ENCODE data around the gene PLA2G3. TPM values are rescaled to one million over a fixed set of nuclear protein-coding genes. Genes with fewer than 3 reads are reported as not detected.

PLA2G3 gene
- total and polyA plus RNA-seq, 2 experiments from 2014 or later = not detected

DNA sequence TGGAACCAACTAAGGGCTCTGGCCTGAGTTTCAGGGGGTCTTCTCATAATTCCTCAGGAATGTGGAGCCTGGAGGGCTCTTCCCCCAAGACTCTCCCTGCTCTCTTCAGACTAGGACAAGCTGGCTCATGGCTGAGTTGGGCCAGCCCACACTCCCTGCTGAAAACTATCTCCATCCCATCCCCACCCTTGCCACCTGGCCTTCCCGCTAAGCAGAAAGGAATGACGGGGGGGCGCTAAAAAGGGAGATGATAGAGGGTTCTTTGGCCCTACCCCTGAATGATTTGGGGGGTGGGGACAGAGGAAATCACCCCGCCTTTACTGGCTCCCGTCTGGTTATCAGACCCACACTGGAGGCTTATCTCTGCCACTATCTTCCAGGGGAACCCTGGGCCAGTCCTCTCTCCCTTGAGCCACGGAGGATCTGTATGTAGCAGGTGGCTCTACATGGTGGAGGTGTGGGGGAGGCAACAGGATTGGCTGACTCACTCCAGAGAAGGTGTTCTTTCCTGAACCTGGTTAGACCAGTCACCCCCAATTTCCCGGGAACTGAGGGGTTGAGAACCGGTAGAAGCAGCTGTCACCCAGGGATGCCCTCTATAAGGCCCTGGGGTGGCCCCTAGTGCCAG is 53.5 kb downstream of the PLA2G3 start:
- Histone ChIP-seq H3K9ac (peak overlapping the region; percentile 85), H4K20me1 (ENCODE audit: insufficient read depth) (no peaks in the 10 kb centered on the region), H3K4me1 (ENCODE audit: insufficient read depth) (peaks cover 28% of the 10 kb centered on the region), H3F3A (ENCODE audit: insufficient read depth) (no peaks in the 10 kb centered on the region), H3K4me2 (ENCODE audit: unreplicated experiment) (no peak overlapping the region), H3K79me2 (ENCODE audit: insufficient read depth) (peaks cover 79% of the 10 kb centered on the region), H2AFZ (no peak overlapping the region), H3K36me3 (ENCODE audit: low read depth) (peaks cover 12% of the 10 kb centered on the region; the same call in 1 of the 2 replicates), H3K4me3 (no peak overlapping the region), H3K27me3 (replicated peaks; ENCODE audit: insufficient read depth) (no peaks in the 10 kb centered on the region), H3K27ac (no peak overlapping the region), H3K9me3 (ENCODE audit: low read depth) (no peaks in the 10 kb centered on the region), H3K9me2 (ENCODE audit: insufficient read depth) (no peaks in the 10 kb centered on the region)
- no peak for DNase-seq
- 88% methylated on average over 8 of the region's 8 CpGs for WGBS, 2 experiments (ENCODE audit: low coverage in 1 of 2, low lambda C conversion rate in 2 of 2, missing lambda C conversion rate in 2 of 2)
- TF ChIP-seq EZH2phosphoT487 (IDR thresholded peaks at IDR 0.05; ENCODE audit: insufficient read depth, low read depth) (no peak), EZH2 (IDR thresholded peaks at IDR 0.05; ENCODE audit: insufficient read depth, poor library complexity, severe bottlenecking) (no peak)
- in situ Hi-C loops (cut with MboI) = loop anchor here (10.0 kb wide), 1 partner anchor 132 kb away; no protein-coding TSS in a partner anchor

DNA sequence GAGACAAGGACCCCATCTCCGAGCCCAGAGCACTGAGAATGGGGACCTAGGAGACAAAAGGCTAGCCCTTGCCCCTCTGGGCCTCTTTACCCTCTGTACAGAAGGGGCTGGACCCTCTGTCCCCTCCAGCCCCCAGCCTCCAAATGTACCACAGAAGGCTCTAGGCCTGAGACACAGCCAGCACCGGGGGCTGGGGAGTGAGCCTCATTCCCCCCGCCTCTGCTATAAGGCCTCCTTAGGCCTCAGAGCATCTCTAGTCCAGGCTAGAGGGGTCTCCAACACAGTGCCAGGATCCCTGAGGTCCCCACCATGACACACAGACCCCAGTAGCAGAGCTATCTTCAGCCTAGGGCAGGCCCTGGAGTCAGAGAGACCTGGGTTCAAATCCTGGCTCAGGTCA is 54.4 kb downstream of the PLA2G3 start:
- peaks cover 83% of the 10 kb centered on the region for H3K79me2 ChIP-seq (ENCODE audit: insufficient read depth)

DNA sequence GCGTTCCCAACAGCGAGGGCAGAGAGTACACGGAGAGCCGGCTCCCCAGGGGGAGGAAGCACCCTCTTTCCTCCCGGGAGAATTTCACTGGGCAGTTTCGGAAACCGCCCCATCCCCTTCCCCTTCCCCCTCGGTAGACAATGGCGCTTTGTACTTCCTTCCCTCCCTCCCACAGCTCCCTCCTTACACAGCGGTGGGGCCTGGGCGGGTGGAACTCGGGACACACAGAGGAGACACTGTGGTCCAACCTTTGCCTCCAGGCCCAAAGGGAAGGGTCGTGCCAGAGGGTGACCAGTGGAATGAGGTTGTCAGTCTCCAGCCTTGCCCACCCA is 54.8 kb downstream of the PLA2G3 start:
- Histone ChIP-seq H3K4me1 (ENCODE audit: insufficient read depth) (peaks cover 28% of the 10 kb centered on the region), H2AFZ (peak overlapping the region; percentile 63), H3K9me2 (ENCODE audit: insufficient read depth) (no peaks in the 10 kb centered on the region), H4K20me1 (ENCODE audit: insufficient read depth) (no peaks in the 10 kb centered on the region), H3K4me3 (peak overlapping the region; percentile 93), H3K27me3 (replicated peaks; ENCODE audit: insufficient read depth) (no peaks in the 10 kb centered on the region), H3F3A (ENCODE audit: insufficient read depth) (no peaks in the 10 kb centered on the region), H3K27ac (peak overlapping the region; percentile 84), H3K79me2 (ENCODE audit: insufficient read depth) (peaks cover 83% of the 10 kb centered on the region), H3K9me3 (ENCODE audit: low read depth) (no peaks in the 10 kb centered on the region), H3K36me3 (ENCODE audit: low read depth) (0 out of 2 replicates have a peak, but pooled peaks cover 4% of the 10 kb centered on the region), H3K9ac (peak overlapping the region; percentile 85), H3K4me2 (ENCODE audit: unreplicated experiment) (peak overlapping the region; percentile 72)
- in situ Hi-C loops (cut with MboI) = loop anchor here (10.0 kb wide), 1 partner anchor 131 kb away; no protein-coding TSS in a partner anchor
- peak; percentile 47 for DNase-seq
- TF ChIP-seq EZH2phosphoT487 (IDR thresholded peaks at IDR 0.05; ENCODE audit: insufficient read depth, low read depth) = no peak
- no peak for TF ChIP-seq EZH2 (IDR thresholded peaks at IDR 0.05; ENCODE audit: insufficient read depth, poor library complexity, severe bottlenecking)
- 5 to 8% methylated on average over 10 to 13 of the region's 13 CpGs for WGBS, 2 experiments (ENCODE audit: low coverage in 1 of 2, low lambda C conversion rate in 2 of 2, missing lambda C conversion rate in 2 of 2)

More for the DNA sequence above, 54.4 kb downstream of the PLA2G3 start:
- peak overlapping the region; percentile 85 for H3K9ac ChIP-seq
- H3F3A ChIP-seq (ENCODE audit: insufficient read depth) = no peaks in the 10 kb centered on the region
- no peak for DNase-seq
- H3K4me2 ChIP-seq (ENCODE audit: unreplicated experiment) = peak overlapping the region; percentile 72
- no peaks in the 10 kb centered on the region for H3K27me3 ChIP-seq (replicated peaks; ENCODE audit: insufficient read depth)
- no peaks in the 10 kb centered on the region for H4K20me1 ChIP-seq (ENCODE audit: insufficient read depth)
- no peak overlapping the region for H2AFZ ChIP-seq
- 74 to 78% methylated on average over 3 of the region's 3 CpGs for WGBS, 2 experiments (ENCODE audit: low coverage in 1 of 2, low lambda C conversion rate in 2 of 2, missing lambda C conversion rate in 2 of 2)
- H3K36me3 ChIP-seq (ENCODE audit: low read depth) = peaks cover 5% of the 10 kb centered on the region; the same call in 1 of the 2 replicates
- H3K4me1 ChIP-seq (ENCODE audit: insufficient read depth) = peaks cover 28% of the 10 kb centered on the region
- H3K4me3 ChIP-seq = 0 out of 2 replicates have a peak overlapping the region, but pooled peaks have one; percentile 93
- in situ Hi-C loops (cut with MboI) = loop anchor here (10.0 kb wide), 1 partner anchor 131 kb away; no protein-coding TSS in a partner anchor
- no peaks in the 10 kb centered on the region for H3K9me2 ChIP-seq (ENCODE audit: insufficient read depth)
- TF ChIP-seq EZH2 (IDR thresholded peaks at IDR 0.05; ENCODE audit: insufficient read depth, poor library complexity, severe bottlenecking) (no peak), EZH2phosphoT487 (IDR thresholded peaks at IDR 0.05; ENCODE audit: insufficient read depth, low read depth) (no peak)
- H3K9me3 ChIP-seq (ENCODE audit: low read depth) = no peaks in the 10 kb centered on the region
- peak overlapping the region; percentile 84; the same call in 1 of the 2 replicates for H3K27ac ChIP-seq

DNA sequence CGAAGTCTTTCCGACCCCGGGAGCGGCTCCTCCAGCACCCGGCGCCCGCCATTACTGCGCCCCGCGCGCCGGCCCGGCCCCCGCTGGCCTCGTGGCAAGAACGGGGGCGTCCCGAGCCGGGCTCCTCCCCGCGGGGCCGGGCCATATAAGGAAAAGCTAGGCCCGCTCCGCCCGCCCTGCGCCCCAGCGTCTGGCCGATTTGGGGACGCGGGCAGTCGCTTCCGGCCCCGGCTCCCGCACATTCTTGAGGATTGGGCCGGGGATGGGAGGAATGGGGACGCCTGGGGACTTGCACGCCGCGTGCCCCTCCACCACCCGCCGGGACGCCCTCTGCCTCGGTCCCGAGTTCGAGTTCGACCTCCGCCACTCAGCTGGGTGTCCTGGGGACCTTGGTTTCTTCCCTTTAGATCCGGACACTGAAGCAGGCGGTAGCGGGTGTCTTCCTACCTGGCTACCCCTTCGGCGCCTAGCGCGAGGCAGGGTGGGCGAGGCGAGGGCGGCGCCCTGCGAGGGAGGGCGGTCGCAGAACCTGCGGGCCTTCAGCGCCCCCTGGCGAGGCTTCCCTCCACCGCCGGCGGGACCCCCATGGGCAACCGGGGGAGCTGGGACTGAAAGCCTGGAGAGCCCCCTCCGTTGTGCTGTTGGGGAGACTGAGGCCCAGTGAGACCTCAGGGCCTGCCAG is 55.4 kb downstream of the PLA2G3 start:
- H3K36me3 ChIP-seq (ENCODE audit: low read depth) = 0 out of 2 replicates have a peak, but pooled peaks cover 4% of the 10 kb centered on the region
- H3K9ac ChIP-seq = peak overlapping the region; percentile 85
- H2AFZ ChIP-seq = peak overlapping the region; percentile 68
- no peak for TF ChIP-seq EZH2phosphoT487 (IDR thresholded peaks at IDR 0.05; ENCODE audit: insufficient read depth, low read depth)
- no peak for TF ChIP-seq EZH2 (IDR thresholded peaks at IDR 0.05; ENCODE audit: insufficient read depth, poor library complexity, severe bottlenecking)
- no peaks in the 10 kb centered on the region for H3K9me3 ChIP-seq (ENCODE audit: low read depth)
- DNase-seq = peak; percentile 95
- H3F3A ChIP-seq (ENCODE audit: insufficient read depth) = no peaks in the 10 kb centered on the region
- 1% methylated on average over 17 to 49 of the region's 69 CpGs for WGBS, 2 experiments (ENCODE audit: low coverage in 1 of 2, low lambda C conversion rate in 2 of 2, missing lambda C conversion rate in 2 of 2)
- in situ Hi-C loops (cut with MboI) = loop anchor here (10.0 kb wide), 1 partner anchor 130 kb away; no protein-coding TSS in a partner anchor
- peaks cover 28% of the 10 kb centered on the region for H3K4me1 ChIP-seq (ENCODE audit: insufficient read depth)
- H4K20me1 ChIP-seq (ENCODE audit: insufficient read depth) = no peaks in the 10 kb centered on the region
- H3K27ac ChIP-seq = peak overlapping the region; percentile 84
- peaks cover 83% of the 10 kb centered on the region for H3K79me2 ChIP-seq (ENCODE audit: insufficient read depth)
- peak overlapping the region; percentile 97 for H3K4me2 ChIP-seq (ENCODE audit: unreplicated experiment)
- no peaks in the 10 kb centered on the region for H3K27me3 ChIP-seq (replicated peaks; ENCODE audit: insufficient read depth)
- peak overlapping the region; percentile 93 for H3K4me3 ChIP-seq
- no peaks in the 10 kb centered on the region for H3K9me2 ChIP-seq (ENCODE audit: insufficient read depth)

MicroRNAs encoded within 50 kb of the gene (microRNA counts, 767-probe panel; counts per million panel counts)
- microRNA hsa-miR-3928 = 447 counts per million, percentile 86 among the panel's probes with 10 or more counts

Small RNAs within 50 kb of the gene (microRNA-seq; reads per million reads assigned to microRNA genes)
- gene MIR3928 (ENCODE audit: borderline number of aligned reads) = 29.7 reads per million, percentile 34 among the genes with 10 or more reads in this experiment

Small RNAs within 50 kb of the gene (small RNA-seq; reads per million reads assigned to genes)
- gene MIR3928 (ENCODE audit: low read depth, low replicate concordance) = not detected

Other genes with a start within 250 kb of the PLA2G3 start
- 16.1 and 16.8 TPM in 2 replicates for gene MORC2, start 171.7 kb downstream of the PLA2G3 start, total RNA-seq (2014; rRNA removed; shearing (Covaris generic))
- 13.2 and 13.3 TPM in 2 replicates for gene MORC2, start 171.7 kb downstream of the PLA2G3 start, polyA plus RNA-seq (2016; fragmentation: Nextera tagmentation; extraction: Ambion mirVana)
- gene TUG1, start 171.2 kb downstream of the PLA2G3 start, total RNA-seq (2014; rRNA removed; shearing (Covaris generic)) = 65.9 and 68.5 TPM in 2 replicates
- gene TUG1, start 171.2 kb downstream of the PLA2G3 start, polyA plus RNA-seq (2016; fragmentation: Nextera tagmentation; extraction: Ambion mirVana) = 22.8 and 26.6 TPM in 2 replicates
- 160 and 175 TPM in 2 replicates for gene SMTN, start 59.2 kb downstream of the PLA2G3 start, total RNA-seq (2014; rRNA removed; shearing (Covaris generic))
- gene SMTN, start 59.2 kb downstream of the PLA2G3 start, polyA plus RNA-seq (2016; fragmentation: Nextera tagmentation; extraction: Ambion mirVana) = 96.7 and 98.1 TPM in 2 replicates
- 216 and 268 TPM in 2 replicates for gene SELENOM, start 32.9 kb downstream of the PLA2G3 start, total RNA-seq (2014; rRNA removed; shearing (Covaris generic))
- gene SELENOM, start 32.9 kb downstream of the PLA2G3 start, polyA plus RNA-seq (2016; fragmentation: Nextera tagmentation; extraction: Ambion mirVana) = 522 and 537 TPM in 2 replicates
- 0.13 TPM in 1 of 2 replicates, not detected in the other for gene INPP5J, start 17.5 kb downstream of the PLA2G3 start, total RNA-seq (2014; rRNA removed; shearing (Covaris generic))
- gene INPP5J, start 17.5 kb downstream of the PLA2G3 start, polyA plus RNA-seq (2016; fragmentation: Nextera tagmentation; extraction: Ambion mirVana) = 0.15 and 0.26 TPM in 2 replicates
- gene RNF185, start 19.7 kb upstream of the PLA2G3 start, total RNA-seq (2014; rRNA removed; shearing (Covaris generic)) = 46.2 and 47.3 TPM in 2 replicates
- 49.8 and 52.0 TPM in 2 replicates for gene RNF185, start 19.7 kb upstream of the PLA2G3 start, polyA plus RNA-seq (2016; fragmentation: Nextera tagmentation; extraction: Ambion mirVana)
- 19.3 and 19.5 TPM in 2 replicates for gene LIMK2, start 71.8 kb upstream of the PLA2G3 start, total RNA-seq (2014; rRNA removed; shearing (Covaris generic))
- 10.7 and 11.1 TPM in 2 replicates for gene LIMK2, start 71.8 kb upstream of the PLA2G3 start, polyA plus RNA-seq (2016; fragmentation: Nextera tagmentation; extraction: Ambion mirVana)
- gene PIK3IP1, start 152.0 kb upstream of the PLA2G3 start, total RNA-seq (2014; rRNA removed; shearing (Covaris generic)) = 8.3 and 16.1 TPM in 2 replicates
- 10.0 and 11.1 TPM in 2 replicates for gene PIK3IP1, start 152.0 kb upstream of the PLA2G3 start, polyA plus RNA-seq (2016; fragmentation: Nextera tagmentation; extraction: Ambion mirVana)
- 9.4 and 9.6 TPM in 2 replicates for gene PATZ1, start 205.8 kb upstream of the PLA2G3 start, total RNA-seq (2014; rRNA removed; shearing (Covaris generic))
- 1.3 and 1.6 TPM in 2 replicates for gene PATZ1, start 205.8 kb upstream of the PLA2G3 start, polyA plus RNA-seq (2016; fragmentation: Nextera tagmentation; extraction: Ambion mirVana)